ENCODE data around the gene SLC2A9.

GRCh38 chr4:9880406-9881197 is 140.7 kb downstream of the SLC2A9 start:
- no peak for TF ChIP-seq CTCF (IDR thresholded peaks at IDR 0.05; ENCODE audit: low read depth, low read length)
- no peak for TF ChIP-seq EZH2phosphoT487 (IDR thresholded peaks at IDR 0.05; ENCODE audit: low read depth)

Measured in OCI-LY3 (cell line).